ENCODE results near the gene DDA1.

The DDA1 gene

GRCh38 chr19:17302391-17303166 lies 6.8 kb upstream of the DDA1 start:
- Histone ChIP-seq H3K4me1 (ENCODE audit: control insufficient read depth, insufficient read depth, low read length) (peaks cover 3% of the 10 kb centered on the region), H3K9me3 (ENCODE audit: control insufficient read depth, insufficient read depth, low read depth, low read length) (no peaks in the 10 kb centered on the region), H3K36me3 (ENCODE audit: control insufficient read depth in 2 of 2, insufficient read depth in 1 of 2, low read length in 2 of 2) (peaks cover 0 to 28% of the 10 kb centered on the region in 2 experiments; a peak in 2 of 3 replicates), H3K4me3 (ENCODE audit: low read depth, low read length) (peak overlapping the region; percentile 79), H3K27ac (ENCODE audit: extremely low read depth, low read depth, low read length) (peak overlapping the region; percentile 65)
- TF ChIP-seq ZNF416 (tag by site-specific recombination; IDR thresholded peaks at IDR 0.05) (no peak), GLIS2 (tag by site-specific recombination; IDR thresholded peaks at IDR 0.05) (peak; percentile 40; the same call in 1 of the 2 replicates), ZNF335 (tag by site-specific recombination; conservative IDR thresholded peaks at IDR 0.05) (peak; percentile 92), ZFHX2 (tag by site-specific recombination; conservative IDR thresholded peaks at IDR 0.05) (peak; percentile 55), ZBTB10 (tag by site-specific recombination; IDR thresholded peaks at IDR 0.05) (no peak), GLI4 (tag by site-specific recombination; IDR thresholded peaks at IDR 0.05) (no peak), ZNF157 (tag by site-specific recombination; IDR thresholded peaks at IDR 0.05) (no peak), PRDM10 (tag by site-specific recombination; IDR thresholded peaks at IDR 0.05) (peak; percentile 99), ZNF449 (tag by site-specific recombination; IDR thresholded peaks at IDR 0.05) (no peak)
- TF ChIP-seq, protein P1, sequence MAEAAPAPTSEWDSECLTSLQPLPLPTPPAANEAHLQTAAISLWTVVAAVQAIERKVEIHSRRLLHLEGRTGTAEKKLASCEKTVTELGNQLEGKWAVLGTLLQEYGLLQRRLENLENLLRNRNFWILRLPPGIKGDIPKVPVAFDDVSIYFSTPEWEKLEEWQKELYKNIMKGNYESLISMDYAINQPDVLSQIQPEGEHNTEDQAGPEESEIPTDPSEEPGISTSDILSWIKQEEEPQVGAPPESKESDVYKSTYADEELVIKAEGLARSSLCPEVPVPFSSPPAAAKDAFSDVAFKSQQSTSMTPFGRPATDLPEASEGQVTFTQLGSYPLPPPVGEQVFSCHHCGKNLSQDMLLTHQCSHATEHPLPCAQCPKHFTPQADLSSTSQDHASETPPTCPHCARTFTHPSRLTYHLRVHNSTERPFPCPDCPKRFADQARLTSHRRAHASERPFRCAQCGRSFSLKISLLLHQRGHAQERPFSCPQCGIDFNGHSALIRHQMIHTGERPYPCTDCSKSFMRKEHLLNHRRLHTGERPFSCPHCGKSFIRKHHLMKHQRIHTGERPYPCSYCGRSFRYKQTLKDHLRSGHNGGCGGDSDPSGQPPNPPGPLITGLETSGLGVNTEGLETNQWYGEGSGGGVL (tag by site-specific recombination; IDR thresholded peaks at IDR 0.05), result peak; percentile 82
- CTCF ChIA-PET, result interaction anchor here (0.6 to 1.6 kb wide), 4 partner anchors 9 to 127 kb away, joined by 3 to 6 read pairs (median 4); no protein-coding TSS in a partner anchor
- POLR2A ChIA-PET, result interaction anchor here (0.6 to 1.5 kb wide), 3 partner anchors 8 to 36 kb away, joined by 3 to 8 read pairs (median 4); no protein-coding TSS in a partner anchor

DNA sequence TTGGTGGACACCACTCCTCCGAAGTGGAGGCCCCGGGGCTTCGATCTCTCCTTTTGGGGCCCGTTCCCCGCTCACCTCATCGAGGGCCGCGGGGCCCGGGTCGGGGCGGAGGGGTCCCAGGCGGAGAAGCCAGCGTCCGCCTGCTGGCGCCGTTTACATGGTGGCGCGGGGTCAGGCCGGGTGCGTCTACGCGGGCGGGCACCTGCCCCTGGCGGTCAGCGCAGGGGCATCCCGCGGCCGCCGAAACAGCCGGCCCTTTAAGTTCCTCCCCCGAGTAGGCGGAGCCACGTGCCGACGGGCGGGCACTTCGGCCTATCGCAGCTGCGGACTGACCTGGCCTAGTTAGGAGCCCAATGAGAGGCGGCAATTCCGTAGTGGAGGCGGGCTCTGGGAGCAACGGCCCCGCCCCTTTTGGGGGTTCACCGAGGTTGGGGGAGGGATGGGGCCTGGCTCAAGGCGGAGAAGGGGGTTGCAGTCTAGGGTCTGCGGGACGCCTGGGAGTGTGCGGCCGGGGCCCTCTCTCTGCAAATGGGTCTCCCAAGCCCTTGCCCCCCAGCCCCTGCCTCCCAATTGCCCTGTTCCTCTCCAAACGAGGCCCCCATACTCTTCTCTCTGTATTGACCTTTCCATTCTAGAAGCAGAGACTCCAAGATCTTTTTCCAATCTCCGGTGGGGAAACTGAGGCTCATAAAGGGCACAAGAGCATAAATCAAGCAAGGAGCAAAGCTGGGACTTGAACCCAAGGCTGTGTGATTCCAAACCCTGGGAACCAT lies 6.0 kb upstream of the DDA1 start, which contains the start of gene ABHD8:
Gene ABHD8 (minus strand): TSS at position 259 of the 773 bp plus-strand sequence. CDS start 1,809 bp downstream, outside the sequence.
- Histone ChIP-seq H3K27ac (ENCODE audit: extremely low read depth, low read depth, low read length) (peak within 1 kb of the TSS; percentile 65), H3K4me3 (ENCODE audit: low read depth, low read length) (peak within 1 kb of the TSS; percentile 79), H3K9me3 (ENCODE audit: control insufficient read depth, insufficient read depth, low read depth, low read length) (no peaks in the 10 kb centered on the region), H3K36me3 (ENCODE audit: control insufficient read depth in 2 of 2, insufficient read depth in 1 of 2, low read length in 2 of 2) (peaks cover 0 to 24% of the 10 kb centered on the region in 2 experiments; a peak in 2 of 3 replicates), H3K4me1 (ENCODE audit: control insufficient read depth, insufficient read depth, low read length) (peaks cover 3% of the 10 kb centered on the region)
- CTCF ChIA-PET, result interaction anchor here (0.7 to 1.6 kb wide), 7 partner anchors 8 to 72 kb away, joined by 3 to 8 read pairs (median 5); no protein-coding TSS in a partner anchor
- POLR2A ChIA-PET, result interaction anchor here (0.9 to 1.5 kb wide), 4 partner anchors 9 to 88 kb away, joined by 3 to 4 read pairs (median 3); partner anchors contain the start of gene USE1
- TF ChIP-seq ZIC2 (tag by site-specific recombination; IDR thresholded peaks at IDR 0.05), result peak; percentile 37; the same call in 1 of the 2 replicates
- TF ChIP-seq HIC1 (tag by site-specific recombination; IDR thresholded peaks at IDR 0.05), result peak; percentile 66
- peak; percentile 79; the same call in 1 of the 2 replicates for TF ChIP-seq ZNF561 (tag by site-specific recombination; IDR thresholded peaks at IDR 0.05; ENCODE audit: borderline replicate concordance)
- TF ChIP-seq SP2 (tag by site-specific recombination; IDR thresholded peaks at IDR 0.05), result peak; percentile 100
- no peak for TF ChIP-seq KLF17 (tag by site-specific recombination; IDR thresholded peaks at IDR 0.05)
- TF ChIP-seq ZFP3 (tag by site-specific recombination; IDR thresholded peaks at IDR 0.05; ENCODE audit: low read depth), result peak; percentile 78

Data from HEK293 (cell line).